IMR-90 (cell line): ENCODE data around the gene TMEM154. TPM values are rescaled to one million over a fixed set of nuclear protein-coding genes. Genes with fewer than 3 reads are reported as not detected.

Experiments used
- ATAC-seq: fragments of 200-7000 bp; cut with Tn5 transposase; 2 replicates; pipeline ENCODE4 v1.9.1; 2020; ENCODE audit warnings: low read depth, mild to moderate bottlenecking, moderate library complexity
- BruUV-seq: library from RNA; stranded (reverse); fragments of 400-500 nt; replicated peaks from 2 replicates; lab custom pipeline; 2021; lab: Mats Ljungman, UMichigan
- CTCF ChIA-PET: fragments of 300-600 bp; formaldehyde crosslinking; extraction: SDS; loops from one replicate; lab custom pipeline; 2021; ENCODE audit warnings: antibody characterized with exemption; lab: Yijun Ruan, JAX
- POLR2A ChIA-PET: fragments of 300-600 bp; sonication (Branson Sonifier 250); formaldehyde crosslinking; loops from one replicate; lab custom pipeline; 2022; ENCODE audit warnings: antibody characterized with exemption; ENCODE audit not compliant: unreplicated experiment; lab: Charles Lee
- DNase-seq: peaks from one replicate; pipeline ENCODE4 v3.0.0; 2013
- H2AFZ ChIP-seq: replicated peaks from 2 replicates; pipeline ENCODE3; 2013; ENCODE audit warnings: low read length, mild to moderate bottlenecking; ENCODE audit not compliant: poor library complexity
- H2AK5ac ChIP-seq: 2 replicates; pipeline ENCODE4 v1.6.1; 2013; ENCODE audit warnings: low read depth, low read length, inconsistent platforms
- H2AK9ac ChIP-seq: replicated peaks from 2 replicates; pipeline ENCODE3; 2013; ENCODE audit warnings: mild to moderate bottlenecking, low read depth, low read length, moderate library complexity; ENCODE audit not compliant: poor library complexity
- H2BK120ac ChIP-seq: 2 replicates; pipeline ENCODE4 v1.6.1; 2013; ENCODE audit warnings: low read depth, low read length, inconsistent platforms
- H2BK15ac ChIP-seq: 3 replicates; pipeline ENCODE4 v1.6.1; 2013; ENCODE audit warnings: low read depth, low read length, inconsistent platforms
- H2BK20ac ChIP-seq: 2 replicates; pipeline ENCODE4 v1.6.1; 2013; ENCODE audit warnings: low read depth, mild to moderate bottlenecking, inconsistent platforms, low read length, moderate library complexity
- H2BK5ac ChIP-seq: 2 replicates; pipeline ENCODE4 v1.6.1; 2013; ENCODE audit warnings: mild to moderate bottlenecking, low read depth, low read length, inconsistent platforms; ENCODE audit not compliant: poor library complexity, severe bottlenecking
- H3K14ac ChIP-seq: replicated peaks from 2 replicates; pipeline ENCODE4 v1.6.1; 2013; ENCODE audit warnings: low read depth, low read length, inconsistent platforms
- H3K18ac ChIP-seq: 2 replicates; pipeline ENCODE4 v1.6.1; 2013; ENCODE audit warnings: low read depth, low read length, control low read depth
- H3K23ac ChIP-seq: 2 replicates; pipeline ENCODE4 v1.6.1; 2013; ENCODE audit warnings: low read depth, low read length, inconsistent platforms
- H3K27ac ChIP-seq: 2 replicates; pipeline ENCODE4 v1.5.1; 2013; ENCODE audit warnings: mild to moderate bottlenecking, control low read depth, low read length; ENCODE audit not compliant: insufficient read depth
- H3K27me3 ChIP-seq: 2 replicates; pipeline ENCODE4 v1.6.1; 2013; ENCODE audit warnings: low read length; ENCODE audit not compliant: control insufficient read depth, insufficient read depth
- H3K36me3 ChIP-seq: 2 replicates; pipeline ENCODE4 v1.6.1; 2013; ENCODE audit warnings: low read length, mixed read lengths; ENCODE audit not compliant: control insufficient read depth, insufficient read depth
- H3K4ac ChIP-seq: 2 replicates; pipeline ENCODE4 v1.6.1; 2013; ENCODE audit warnings: low read depth, low read length, inconsistent platforms
- H3K4me1 ChIP-seq: 2 replicates; pipeline ENCODE4 v1.6.1; 2013; ENCODE audit warnings: low read length, mixed read lengths; ENCODE audit not compliant: control insufficient read depth, insufficient read depth
- H3K4me2 ChIP-seq: 2 replicates; pipeline ENCODE4 v1.6.1; 2013; ENCODE audit warnings: low read depth, mild to moderate bottlenecking, control low read depth, low read length, moderate library complexity
- H3K4me3 ChIP-seq: 2 replicates; pipeline ENCODE4 v1.5.1; 2013; ENCODE audit warnings: low read depth, mild to moderate bottlenecking, control low read depth, low read length, moderate library complexity; ENCODE audit not compliant: insufficient read depth
- H3K56ac ChIP-seq: 2 replicates; pipeline ENCODE4 v1.6.1; 2013; ENCODE audit warnings: low read length, inconsistent platforms; ENCODE audit not compliant: insufficient read depth; ENCODE audit errors: extremely low read depth
- H3K79me1 ChIP-seq, 2 experiments: 2 replicates each; pipeline ENCODE4 v1.6.1; 2013; ENCODE audit warnings: low read length in 2 of 2, inconsistent platforms in 1 of 2, low read depth in 1 of 2
- H3K9ac ChIP-seq: 2 replicates; pipeline ENCODE4 v1.6.1; 2013; ENCODE audit warnings: low read depth, low read length, control low read depth
- H3K9me1 ChIP-seq: 2 replicates; pipeline ENCODE4 v1.6.1; 2013; ENCODE audit warnings: low read length, inconsistent platforms; ENCODE audit not compliant: insufficient read depth
- H3K9me3 ChIP-seq: 2 replicates; pipeline ENCODE4 v1.6.1; 2013; ENCODE audit warnings: low read length; ENCODE audit not compliant: control insufficient read depth, insufficient read depth
- H4K20me1 ChIP-seq: 2 replicates; pipeline ENCODE4 v1.6.1; 2013; ENCODE audit warnings: low read length, inconsistent platforms; ENCODE audit not compliant: insufficient read depth
- H4K5ac ChIP-seq: 2 replicates; pipeline ENCODE4 v1.6.1; 2013; ENCODE audit warnings: mild to moderate bottlenecking, low read depth, low read length, control low read depth
- H4K8ac ChIP-seq, 2 experiments: 2 replicates each; pipeline ENCODE4 v1.6.1; 2013; ENCODE audit warnings: low read depth in 2 of 2, low read length in 2 of 2, control low read depth in 1 of 2, inconsistent platforms in 1 of 2
- H4K91ac ChIP-seq: 2 replicates; pipeline ENCODE4 v1.6.1; 2013; ENCODE audit warnings: low read depth, low read length, inconsistent platforms; ENCODE audit not compliant: insufficient read depth
- CTCF ChIP-seq: conservative IDR thresholded peaks from 2 replicates; pipeline ENCODE4 v1.5.1; 2012; ENCODE audit warnings: mild to moderate bottlenecking, low read depth, low read length, improper control_type of control experiment
- RAD21 ChIP-seq: IDR thresholded peaks from 2 replicates; pipeline ENCODE4 v1.6.1; 2012; ENCODE audit warnings: low read length, improper control_type of control experiment
- WGBS, 2 experiments: methylation state at CpG; one replicate each; pipeline versions ENCODE4 v1.1.5 to v1.1.7; 2013; ENCODE audit warnings: missing lambda C conversion rate in 2 of 2; ENCODE audit not compliant: insufficient read length in 1 of 2; ENCODE audit errors: extremely low coverage in 2 of 2; 5-methylcytosine and 5-hydroxymethylcytosine counted together
- dilution Hi-C: fragments of 300-500 bp; cut with HindIII; formaldehyde crosslinking; loops from one replicate; pipeline ENCODE4 v1.14.3; 2018; ENCODE audit warnings: low sequenced_read_pairs; ENCODE audit not compliant: unreplicated experiment
- in situ Hi-C: fragments of 300-500 bp; cut with MboI; formaldehyde crosslinking; loops from 3 replicates; pipeline ENCODE4 v1.14.3; 2019; ENCODE audit warnings: low sequenced_read_pairs, inconsistent platforms, mixed read lengths
- intact Hi-C: fragments of 100-400 bp; cut with micrococcal nuclease; formaldehyde crosslinking; loops from 2 replicates; pipeline ENCODE4 v1.10.0; 2022
- polyA plus RNA-seq, 3 experiments: library from polyadenylated mRNA; depleted of rRNA; stranded (reverse); fragments of >200 nt; gene quantifications; 2 replicates each; pipeline ENCODE4 v1.2.3, GENCODE V29; 2012; ENCODE audit warnings: low replicate concordance in 1 of 3
- total RNA-seq: library from RNA; depleted of rRNA; stranded (reverse); fragments of >200 nt; gene quantifications from 2 replicates; pipeline ENCODE4 v1.2.3, GENCODE V29; 2012

The TMEM154 gene
- total and polyA plus RNA-seq, 2 of the 4 experiments (the other 2 are of a cell fraction): 0.12 to 0.18 TPM

GRCh38 chr4:152713951-152714705 lies 34.3 kb upstream of the TMEM154 start:
- CTCF ChIA-PET: interaction anchor here (0.6 kb wide), 1 partner anchor 44 kb away, joined by 4 read pairs; no protein-coding TSS in a partner anchor
- intact Hi-C loops (no loop called here), dilution Hi-C loops (no loop called here), in situ Hi-C loops (no loop called here)
- Histone ChIP-seq H3K4me3 (no peak overlapping the region), H2BK5ac (no peak overlapping the region), H3K9me3 (0 out of 2 replicates have a peak, but pooled peaks cover 2% of the 10 kb centered on the region), H2AFZ (no peak overlapping the region), H3K9ac (no peak overlapping the region), H4K8ac (no peak overlapping the region), H3K14ac (no peak overlapping the region), H4K91ac (no peak overlapping the region), H3K36me3 (no peaks in the 10 kb centered on the region), H3K79me1 (no peaks in the 10 kb centered on the region), H2BK15ac (no peak overlapping the region), H4K5ac (no peak overlapping the region), H3K56ac (no peak overlapping the region), H3K4me1 (no peaks in the 10 kb centered on the region), H3K4me2 (no peak overlapping the region), H3K27me3 (peaks cover 3% of the 10 kb centered on the region), H4K20me1 (no peaks in the 10 kb centered on the region), H3K18ac (no peak overlapping the region), H2AK5ac (no peak overlapping the region), H3K27ac (no peak overlapping the region), H2AK9ac (no peak overlapping the region), H2BK20ac (no peak overlapping the region), H2BK120ac (no peak overlapping the region), H3K4ac (no peak overlapping the region), H3K23ac (no peak overlapping the region), H3K9me1 (no peaks in the 10 kb centered on the region)
- WGBS, 2 experiments: no CpG with 5 or more reads among the region's 2 CpGs
- DNase-seq (no peak), ATAC-seq (no peak)
- BruUV-seq: no TSS peak
- POLR2A ChIA-PET: no interaction called here
- TF ChIP-seq RAD21 (no peak), CTCF (no peak)
